ENCODE results near the gene KCNK4.

DNA sequence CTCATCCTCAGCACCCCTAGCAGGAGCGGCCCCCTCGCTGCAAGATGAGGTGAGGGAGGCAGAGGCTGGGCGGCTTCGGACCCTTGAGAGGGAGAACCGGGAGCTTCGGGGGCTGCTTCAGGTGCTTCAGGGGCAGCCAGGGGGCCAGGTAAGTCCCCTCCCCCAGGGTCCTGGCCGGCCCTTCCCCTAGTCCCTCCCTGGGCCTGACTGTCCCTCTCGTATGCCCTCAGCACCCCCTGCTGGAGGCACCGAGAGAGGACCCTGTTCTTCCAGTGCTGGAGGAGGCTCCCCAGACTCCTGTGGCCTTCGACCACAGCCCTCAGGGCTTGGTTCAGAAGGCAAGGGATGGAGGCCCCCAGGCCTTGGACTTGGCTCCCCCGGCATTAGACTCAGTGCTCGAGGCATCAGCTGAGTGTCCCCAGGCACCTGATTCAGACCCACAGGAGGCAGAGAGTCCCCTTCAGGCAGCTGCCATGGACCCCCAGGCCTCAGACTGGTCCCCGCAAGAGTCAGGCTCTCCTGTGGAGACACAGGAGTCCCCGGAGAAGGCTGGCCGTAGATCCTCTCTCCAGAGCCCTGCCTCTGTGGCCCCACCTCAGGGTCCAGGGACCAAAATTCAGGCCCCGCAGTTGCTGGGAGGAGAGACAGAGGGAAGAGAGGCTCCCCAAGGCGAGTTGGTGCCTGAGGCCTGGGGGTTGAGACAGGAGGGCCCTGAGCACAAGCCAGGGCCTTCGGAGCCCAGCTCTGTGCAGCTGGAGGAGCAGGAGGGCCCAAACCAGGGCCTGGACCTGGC is 52.9 kb downstream of the KCNK4 start:
- TF ChIP-seq, protein P1, sequence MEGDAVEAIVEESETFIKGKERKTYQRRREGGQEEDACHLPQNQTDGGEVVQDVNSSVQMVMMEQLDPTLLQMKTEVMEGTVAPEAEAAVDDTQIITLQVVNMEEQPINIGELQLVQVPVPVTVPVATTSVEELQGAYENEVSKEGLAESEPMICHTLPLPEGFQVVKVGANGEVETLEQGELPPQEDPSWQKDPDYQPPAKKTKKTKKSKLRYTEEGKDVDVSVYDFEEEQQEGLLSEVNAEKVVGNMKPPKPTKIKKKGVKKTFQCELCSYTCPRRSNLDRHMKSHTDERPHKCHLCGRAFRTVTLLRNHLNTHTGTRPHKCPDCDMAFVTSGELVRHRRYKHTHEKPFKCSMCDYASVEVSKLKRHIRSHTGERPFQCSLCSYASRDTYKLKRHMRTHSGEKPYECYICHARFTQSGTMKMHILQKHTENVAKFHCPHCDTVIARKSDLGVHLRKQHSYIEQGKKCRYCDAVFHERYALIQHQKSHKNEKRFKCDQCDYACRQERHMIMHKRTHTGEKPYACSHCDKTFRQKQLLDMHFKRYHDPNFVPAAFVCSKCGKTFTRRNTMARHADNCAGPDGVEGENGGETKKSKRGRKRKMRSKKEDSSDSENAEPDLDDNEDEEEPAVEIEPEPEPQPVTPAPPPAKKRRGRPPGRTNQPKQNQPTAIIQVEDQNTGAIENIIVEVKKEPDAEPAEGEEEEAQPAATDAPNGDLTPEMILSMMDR (IDR thresholded peaks at IDR 0.05): no peak
- no peak for TF ChIP-seq POLR2AphosphoS5 (IDR thresholded peaks at IDR 0.05)
